ENCODE measurements around the gene RAB40B.
"Not testable (repeated sequence)": the region's sequence is repeated elsewhere in the genome, so short reads cannot be mapped to it uniquely, and the experiment has no call there.

Gene RAB40B, protein sequence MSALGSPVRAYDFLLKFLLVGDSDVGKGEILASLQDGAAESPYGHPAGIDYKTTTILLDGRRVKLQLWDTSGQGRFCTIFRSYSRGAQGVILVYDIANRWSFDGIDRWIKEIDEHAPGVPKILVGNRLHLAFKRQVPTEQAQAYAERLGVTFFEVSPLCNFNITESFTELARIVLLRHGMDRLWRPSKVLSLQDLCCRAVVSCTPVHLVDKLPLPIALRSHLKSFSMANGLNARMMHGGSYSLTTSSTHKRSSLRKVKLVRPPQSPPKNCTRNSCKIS

DNA sequence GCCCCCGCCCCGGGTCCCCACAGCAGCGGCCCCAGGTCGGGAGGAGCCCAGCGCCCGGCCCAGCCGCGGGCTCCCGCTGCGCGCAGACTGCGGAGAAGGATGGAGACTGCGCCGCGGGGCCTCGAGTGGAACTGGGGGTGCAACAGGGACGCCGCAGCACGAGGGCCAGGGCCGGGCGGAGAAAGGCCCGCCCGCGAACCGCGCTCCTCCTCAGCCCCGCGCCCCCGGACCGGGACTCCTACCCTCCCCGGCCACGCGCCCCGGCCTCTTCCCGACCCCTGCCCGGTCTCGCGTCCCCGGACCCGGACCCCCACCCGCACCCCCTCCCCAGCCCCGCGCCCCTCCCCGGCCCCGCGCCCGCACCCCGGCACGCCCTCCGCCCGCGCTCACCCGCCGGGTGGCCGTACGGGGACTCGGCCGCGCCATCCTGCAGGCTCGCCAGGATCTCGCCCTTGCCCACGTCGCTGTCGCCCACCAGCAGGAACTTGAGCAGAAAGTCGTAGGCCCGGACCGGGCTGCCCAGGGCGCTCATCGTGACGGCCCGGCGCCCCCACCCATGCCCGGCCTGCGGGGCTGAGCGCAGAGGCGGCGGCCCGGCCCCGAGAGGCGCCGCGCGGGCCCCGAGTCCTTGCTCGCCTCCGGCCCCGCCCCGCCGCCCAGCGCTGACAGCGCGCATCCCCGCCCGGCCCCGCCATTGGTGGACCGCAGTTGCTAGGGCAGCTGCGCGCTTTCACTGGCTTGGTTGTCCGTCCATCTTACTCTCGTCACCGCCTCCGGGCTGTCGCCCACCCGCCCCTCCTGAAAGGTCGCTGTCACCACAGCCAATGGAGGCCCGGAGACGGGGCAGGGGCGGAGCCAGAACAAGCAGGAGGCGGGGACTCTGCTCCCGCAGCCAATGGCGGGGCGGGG, at the start of gene RAB40B:
Gene RAB40B (minus strand): TSS at position 634 of the 909 bp plus-strand sequence. CDS start 102 bp downstream, at position 532.
- peak; percentile 97 for DNase-seq

DNA sequence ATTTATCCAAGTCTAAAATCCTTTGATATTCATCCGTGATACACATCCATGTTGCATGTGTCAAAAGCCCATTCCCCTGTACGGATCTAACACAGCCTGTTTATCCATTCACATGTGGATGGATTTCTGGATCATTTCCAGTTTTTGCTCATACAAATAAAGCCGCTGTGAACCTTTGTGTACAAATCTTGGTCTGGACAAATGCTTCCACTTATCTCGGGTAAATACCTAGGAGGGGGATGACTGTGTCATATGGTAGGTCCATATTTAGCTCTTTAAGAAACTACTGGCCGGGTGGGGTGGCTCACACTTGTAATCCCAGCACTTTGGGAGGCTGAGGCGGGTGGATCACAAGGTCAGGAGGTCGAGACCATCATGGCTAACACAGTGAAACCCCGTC, 47.0 kb upstream of the RAB40B start:
- DNase-seq, result no peak

DNA sequence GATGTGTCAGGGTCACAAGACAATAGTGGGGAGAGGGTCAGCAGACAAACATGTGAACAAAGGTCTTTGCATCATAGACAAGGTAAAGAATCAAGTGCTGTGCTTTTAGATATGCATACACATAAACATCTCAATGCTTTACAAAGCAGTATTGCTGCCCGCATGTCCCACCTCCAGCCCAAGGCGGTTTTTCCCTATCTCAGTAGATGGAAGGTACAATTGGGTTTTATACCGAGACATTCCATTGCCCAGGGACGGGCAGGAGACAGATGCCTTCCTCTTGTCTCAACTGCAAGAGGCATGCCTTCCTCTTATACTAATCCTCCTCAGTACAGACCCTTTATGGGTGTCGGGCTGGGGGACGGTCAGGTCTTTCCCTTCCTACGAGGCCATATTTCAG, 46.2 kb upstream of the RAB40B start:
- DNase-seq, result not testable (repeated sequence)

DNA sequence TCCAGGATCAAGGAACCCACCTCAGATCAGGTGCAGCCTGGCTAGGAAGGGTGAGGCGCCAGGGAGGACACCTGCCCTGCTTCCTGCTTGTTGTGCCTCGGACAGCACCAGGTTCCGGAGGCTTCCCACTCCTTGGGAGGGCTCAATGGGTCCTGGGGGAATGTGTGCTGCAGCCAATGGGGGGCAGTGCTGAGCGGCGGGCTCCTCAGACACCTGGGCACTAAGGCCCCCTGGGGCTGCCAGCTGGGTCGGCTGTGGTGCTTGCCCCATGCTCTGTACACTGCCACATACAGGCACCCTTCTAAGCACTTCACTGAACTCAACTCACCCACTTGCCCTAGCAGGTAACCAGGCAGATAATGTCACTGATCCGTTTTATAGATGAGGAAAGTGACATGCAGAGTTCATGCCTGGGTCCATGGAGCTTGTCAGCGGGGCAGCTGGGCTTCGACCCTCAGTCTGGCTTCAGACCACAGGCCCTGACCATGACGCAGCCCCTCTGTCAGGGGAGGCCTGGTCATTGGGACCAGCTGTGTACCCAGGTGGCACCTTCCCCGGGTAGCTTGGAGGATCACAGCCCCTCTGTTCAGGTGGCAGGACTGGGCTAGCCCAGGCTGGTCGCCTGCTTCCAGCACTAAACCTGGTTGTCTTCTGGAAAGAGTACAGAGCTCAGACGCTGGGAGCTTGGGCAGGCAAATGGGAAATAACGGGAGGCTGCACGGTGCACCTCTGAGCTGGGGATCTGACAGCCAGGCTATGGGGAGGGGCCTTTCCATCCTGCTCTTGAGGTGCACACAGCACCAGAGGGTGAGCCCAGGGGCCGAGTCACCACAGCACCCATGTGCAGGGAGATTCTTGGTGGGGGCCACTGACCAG, 45.1 kb upstream of the RAB40B start:
- DNase-seq, result no peak

DNA sequence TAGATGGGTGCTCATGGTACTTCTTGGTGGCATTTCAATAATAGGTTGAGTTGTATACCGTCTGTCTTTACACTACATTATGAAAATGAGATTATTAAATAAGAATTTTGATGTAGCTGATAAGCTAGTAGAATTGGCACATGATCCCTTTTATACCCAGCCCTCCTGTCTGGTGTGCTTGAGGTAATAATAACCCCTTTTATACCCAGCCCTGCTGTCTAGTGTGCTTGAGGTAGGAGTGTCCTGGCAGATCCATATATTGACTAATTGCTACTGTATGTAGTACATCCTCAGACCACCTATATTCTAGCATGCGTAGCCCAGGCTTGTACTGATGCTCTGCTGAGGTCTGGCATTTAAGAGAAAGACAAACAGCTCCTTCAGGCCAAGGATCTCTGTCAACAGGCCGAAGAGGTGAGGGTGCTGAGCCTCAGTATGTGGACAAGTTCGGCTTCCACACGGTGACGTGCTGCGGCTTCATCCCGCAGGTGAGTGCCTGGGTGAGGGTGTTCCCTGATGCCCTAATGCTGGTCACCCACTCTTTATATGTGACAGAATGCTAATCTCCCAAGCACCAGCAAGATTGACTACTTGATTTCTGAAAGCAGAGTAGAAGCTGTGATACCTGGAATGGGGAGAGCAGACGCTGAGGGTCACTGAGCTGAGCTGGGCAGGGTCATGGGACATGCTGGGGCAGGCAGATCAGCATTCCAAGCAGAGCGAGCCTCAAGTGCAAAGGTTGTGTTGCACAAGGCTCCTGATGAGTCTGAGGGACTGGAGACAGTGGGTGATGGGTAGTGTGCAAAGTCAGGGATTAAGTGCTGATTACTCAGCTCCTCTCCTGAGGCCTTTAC, 42.6 kb upstream of the RAB40B start:
- DNase-seq, result no peak

DNA sequence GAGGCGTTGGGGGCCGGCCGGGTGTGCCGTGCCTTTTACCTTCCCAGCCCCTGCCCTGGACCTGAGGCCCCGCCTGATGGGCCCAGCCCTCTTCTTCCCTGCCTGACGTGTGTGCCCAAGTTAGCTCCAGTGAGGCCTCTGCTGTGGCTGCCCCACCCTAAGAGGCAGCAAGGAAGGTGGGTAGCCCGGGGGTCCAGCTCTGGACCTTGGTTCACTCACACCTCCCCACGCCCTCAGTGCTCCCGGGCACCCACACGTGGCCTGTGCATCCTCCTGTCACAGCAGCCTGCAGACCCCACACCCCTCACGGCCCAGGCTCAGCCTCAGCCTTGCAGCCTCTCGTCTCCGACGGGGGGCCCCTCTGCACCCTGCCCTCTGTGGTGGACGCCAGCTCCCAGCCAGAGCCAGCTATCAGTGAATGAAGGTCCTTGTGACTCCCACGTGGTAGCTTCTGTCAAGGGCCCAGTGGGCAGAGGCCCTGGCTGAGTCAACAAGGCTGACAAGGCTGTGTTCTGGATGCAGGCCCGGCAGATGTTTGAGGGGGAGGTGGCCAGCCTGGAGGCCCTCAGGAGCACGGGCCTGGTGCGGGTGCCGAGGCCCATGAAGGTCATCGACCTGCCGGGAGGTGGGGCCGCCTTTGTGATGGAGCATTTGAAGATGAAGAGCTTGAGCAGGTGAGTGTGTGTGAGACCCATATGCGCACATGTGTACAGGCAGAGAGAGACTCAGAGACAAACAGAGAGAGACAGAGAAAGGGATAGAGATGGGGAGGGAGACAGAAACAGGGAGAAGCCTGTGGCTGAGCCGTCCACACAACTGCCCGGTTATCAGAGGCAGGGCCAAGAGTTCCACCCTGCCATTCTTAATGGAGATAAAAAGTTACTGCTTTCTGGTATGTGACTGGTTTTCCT, 39.7 kb upstream of the RAB40B start:
- DNase-seq, result no peak

DNA sequence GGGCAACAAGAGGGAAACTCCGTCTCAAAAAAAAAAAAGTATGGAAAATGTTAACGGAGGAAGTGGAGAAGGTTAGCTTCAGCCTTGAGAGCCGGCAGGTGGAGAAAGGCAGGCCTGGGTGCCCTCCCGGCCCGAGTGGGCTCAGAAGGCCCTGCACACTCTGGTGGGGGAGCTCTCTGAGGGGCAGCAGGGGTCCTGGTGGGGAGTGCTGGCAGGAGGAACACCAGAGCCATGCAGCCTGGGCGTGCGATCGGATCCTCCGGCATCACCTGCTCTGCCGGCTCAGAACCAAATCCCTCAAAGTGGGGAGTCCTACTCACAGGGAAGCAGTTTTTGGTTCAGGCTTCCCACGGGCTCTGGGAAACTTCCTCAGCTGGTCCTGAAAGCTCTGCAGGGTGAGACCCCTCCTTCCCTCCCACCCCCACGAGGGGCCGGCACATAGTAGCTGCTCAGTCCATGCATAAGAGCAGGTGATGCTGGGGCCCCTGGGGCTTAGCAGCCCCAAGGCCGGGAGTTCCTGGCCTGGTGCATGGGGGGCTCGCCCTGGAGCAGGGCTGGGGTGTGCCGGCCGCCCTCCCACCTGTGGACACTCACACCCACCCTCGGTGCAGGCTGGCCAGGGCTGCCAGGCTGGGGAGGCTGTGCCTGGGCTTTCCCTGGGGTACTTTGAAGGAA, 38.1 kb upstream of the RAB40B start:
- DNase-seq, result no peak

DNA sequence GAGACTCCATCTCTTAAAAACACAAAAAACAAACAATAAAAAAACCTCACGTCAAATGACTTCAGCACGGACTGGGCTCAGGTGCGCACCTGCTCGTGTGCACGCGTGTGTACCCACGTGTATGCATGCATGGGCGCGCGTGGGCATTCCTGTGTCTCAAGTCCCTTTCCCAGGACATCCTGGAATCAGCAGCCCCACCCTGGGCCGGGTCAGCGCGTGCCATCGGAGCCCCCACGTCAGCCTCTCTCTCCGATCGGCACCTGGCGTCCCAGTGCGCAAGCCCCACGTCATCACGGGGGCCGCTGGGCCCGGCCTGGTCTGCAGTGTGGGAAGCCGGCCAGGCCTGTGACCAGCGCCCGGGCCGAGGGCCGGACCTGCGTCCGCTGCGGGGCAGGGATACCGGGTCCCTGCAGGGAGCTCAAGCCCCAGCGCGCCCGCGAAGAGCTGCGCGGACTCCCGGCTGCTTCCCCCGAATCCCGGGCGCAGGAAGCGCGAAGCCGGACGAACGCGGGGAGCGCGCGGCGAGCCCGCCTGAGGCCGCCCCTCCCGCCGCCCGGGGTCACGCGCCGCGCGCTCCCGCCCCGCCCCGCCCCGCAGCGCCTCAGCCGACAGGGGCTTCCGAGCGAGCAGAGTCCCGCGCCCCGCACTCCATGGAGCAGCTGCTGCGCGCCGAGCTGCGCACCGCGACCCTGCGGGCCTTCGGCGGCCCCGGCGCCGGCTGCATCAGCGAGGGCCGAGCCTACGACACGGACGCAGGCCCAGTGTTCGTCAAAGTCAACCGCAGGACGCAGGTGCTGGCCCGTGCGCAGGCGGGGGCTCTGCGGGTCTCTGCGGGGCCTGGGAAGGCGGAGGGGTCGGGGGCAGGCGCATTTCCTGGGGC, 36.7 kb upstream of the RAB40B start, which contains the start of gene FN3K:
Gene FN3K (plus strand): TSS at position 629 of the 880 bp plus-strand sequence. CDS start 22 bp downstream, at position 651.
- peak; percentile 45 for DNase-seq

DNA sequence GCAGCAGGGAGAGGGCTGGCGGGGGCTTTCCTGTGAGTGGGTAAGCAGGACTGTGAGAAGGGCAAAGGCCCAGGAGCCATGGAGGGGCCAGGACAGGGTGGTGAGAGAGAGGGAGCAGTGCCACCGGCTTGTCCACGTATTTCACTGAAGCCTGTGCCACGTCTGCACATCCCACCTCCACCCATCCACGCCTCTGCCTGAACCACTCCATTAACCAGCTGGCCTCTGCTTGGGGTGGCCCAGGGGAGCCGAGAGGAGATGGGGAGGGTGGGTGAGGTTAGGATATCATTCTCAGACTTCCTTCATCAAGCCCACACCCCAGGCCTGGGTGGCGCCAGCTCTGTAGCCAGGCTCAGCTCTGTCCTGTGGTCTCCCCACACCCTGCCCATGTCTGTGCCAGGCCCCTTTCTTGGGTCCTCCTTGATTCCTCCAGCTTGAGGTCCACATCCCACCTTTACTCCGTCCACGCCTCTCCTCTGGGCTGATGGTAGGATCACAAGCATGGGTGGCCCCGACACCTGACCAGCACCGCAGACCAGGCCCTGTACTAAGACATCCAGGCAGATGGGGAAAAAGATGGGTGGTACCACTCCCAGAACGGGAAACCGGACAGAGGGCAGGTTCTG, 33.7 kb upstream of the RAB40B start:
- DNase-seq, result no peak

DNA sequence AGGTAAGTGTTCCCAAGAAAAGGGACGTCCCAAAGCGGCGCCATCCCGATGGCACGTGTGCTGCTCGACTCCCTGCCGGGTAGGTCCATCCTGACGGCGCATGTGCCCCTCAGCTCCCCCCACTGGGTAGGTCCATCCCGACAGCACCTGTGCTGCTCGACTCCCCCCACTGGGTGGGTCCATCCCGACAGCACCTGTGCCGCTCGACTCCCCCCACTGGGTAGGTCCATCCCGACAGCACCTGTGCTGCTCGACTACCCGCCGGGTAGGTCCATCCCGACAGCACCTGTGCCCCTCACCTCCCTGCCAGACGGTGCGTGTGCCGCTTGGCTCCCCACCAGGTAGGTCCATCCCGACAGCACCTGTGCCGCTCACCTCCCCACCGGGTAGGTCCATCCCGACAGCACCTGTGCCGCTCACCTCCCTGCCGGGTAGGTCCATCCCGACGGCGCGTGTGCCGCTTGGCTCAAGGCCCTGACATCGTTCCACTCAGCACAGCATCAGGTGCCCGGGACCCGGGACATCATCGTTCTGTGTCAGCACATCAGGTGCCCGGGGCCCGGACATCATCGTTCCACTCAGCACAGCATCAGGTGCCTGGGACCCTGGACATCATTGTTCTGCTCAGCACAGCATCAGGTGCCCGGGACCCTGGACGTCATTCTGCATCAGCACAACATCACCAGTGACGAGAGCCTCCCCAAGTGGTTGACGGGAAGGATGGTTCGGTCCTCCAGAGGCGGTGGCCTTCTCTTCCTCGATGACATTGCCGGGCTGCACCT, 31.2 kb upstream of the RAB40B start:
- DNase-seq, result no peak

DNA sequence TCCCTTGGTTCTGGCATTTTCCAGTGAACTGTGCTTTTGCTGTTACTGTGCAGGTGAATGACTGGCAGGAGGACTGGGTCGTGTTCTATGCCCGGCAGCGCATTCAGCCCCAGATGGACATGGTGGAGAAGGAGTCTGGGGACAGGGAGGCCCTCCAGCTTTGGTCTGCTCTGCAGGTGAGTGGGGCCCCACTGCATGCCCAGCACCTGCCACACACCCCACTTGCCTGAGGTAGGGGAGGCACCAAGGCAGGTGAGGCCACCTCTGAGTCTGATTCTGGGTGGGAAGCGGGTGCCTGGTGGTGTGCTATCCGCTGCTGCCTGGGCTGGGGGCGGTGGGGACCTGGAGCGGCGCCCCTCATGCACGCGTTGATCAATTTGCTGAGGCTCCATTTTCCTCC, 27.9 kb upstream of the RAB40B start:
- no peak for DNase-seq

DNA sequence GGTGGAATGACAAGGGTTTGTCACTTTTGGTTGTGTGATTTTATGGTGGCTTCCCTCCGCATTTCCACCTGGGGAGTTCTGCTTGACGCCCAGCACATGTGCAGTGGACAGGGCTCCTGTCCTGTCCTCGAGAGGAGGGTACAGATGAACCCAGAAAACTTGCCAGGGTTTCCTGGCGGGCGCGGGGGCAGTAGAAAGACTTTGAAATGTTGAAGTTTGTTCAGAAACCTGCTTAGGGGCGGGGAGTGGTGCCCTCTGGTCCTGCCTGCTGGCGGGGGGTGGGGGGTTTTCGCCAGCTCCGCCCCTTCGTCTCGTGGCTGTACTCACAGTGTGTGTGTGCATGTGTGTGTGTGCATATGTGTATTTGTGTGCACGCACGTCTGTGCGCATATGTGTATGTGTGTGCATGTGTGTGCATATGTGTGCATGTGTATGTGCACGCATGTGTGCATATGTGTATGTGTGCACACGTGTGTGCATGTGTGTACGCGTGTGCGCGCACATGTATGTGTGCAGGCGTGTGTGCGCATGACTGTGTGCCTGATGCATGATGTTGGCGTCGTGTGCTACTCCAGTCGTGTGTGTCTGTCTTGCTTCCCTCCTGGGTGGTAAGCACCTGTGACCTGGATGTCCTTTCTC, 24.8 kb upstream of the RAB40B start:
- no peak for DNase-seq

DNA sequence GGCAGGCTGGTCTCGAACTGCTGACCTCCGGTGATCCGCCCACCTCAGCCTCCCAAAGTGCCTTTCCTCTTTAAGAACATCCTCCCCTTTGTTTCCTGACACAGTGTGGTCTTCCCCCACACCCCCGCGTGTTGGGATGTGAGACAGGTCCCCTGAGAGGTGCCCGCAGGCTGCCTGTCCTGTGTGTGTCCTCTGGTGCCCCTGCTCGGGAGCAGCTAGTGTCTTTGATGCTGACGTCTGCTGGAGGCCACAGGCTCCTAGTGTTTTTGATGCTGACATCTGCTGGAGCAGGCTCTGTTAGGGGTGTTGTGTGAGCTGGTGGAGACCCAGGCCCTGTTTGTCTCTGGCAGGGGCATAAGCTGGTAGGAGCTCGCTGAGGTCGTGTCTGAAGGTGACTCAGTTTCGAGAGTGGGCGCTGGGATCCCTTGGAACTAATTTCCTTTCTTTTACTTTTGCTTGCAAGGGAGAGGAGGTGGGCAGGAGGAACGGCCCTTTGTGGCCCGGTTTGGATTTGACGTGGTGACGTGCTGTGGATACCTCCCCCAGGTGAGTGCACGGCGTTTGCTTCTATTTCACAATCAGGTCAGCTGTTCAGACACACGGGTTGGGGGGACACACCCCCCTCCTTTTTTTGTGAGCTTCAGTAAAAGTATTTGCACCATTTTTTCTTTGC, 24.0 kb upstream of the RAB40B start:
- DNase-seq, result no peak

DNA sequence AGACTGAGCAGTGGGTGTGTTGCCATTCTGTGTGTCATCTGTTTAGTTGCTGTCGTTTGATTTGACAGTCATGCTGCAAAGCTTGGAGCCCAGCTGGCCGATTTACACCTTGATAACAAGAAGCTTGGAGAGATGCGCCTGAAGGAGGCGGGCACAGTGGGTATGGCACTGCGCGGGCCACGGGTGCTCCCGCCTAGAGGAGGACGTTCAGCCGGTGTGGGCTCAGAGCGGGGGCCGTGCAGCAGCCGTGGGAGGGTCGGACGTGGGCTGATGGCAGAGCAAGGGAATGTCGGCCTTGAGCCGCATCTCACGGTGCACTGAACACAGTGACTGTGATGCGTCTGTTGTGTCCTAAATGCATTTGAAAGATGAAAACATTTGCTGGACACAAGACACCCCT, 21.7 kb upstream of the RAB40B start:
- DNase-seq, result no peak

DNA sequence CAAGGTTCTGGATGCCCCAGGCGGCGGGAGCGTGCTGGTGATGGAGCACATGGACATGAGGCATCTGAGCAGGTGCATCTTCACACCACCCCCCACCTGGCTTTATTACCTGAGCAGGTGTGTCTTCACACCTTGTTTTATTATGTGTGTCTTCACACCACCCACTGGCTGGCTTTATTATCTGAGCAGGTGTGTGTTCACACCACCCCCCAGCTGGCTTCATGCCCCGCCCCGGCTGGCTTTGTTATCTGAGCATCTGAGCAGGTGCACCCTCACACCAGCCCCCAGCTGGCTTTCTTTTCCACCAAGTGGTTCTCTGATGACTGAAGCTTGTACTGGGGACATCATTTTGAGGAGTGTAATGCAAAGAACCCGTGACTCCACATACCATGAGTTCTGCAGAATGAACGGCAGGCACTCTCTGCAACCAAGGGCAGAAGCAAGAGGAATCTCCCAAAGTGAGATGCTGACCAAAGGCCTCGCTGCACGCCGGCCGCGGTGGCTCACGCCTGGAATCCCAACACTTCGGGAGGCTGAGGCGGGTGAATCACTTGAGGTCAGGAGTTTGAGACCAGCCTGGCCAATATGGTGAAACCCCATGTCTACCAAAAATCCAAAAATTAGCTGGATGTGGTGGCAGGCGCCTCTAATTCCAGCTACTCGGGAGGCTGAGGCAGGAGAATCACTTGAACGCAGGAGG, 20.6 kb upstream of the RAB40B start:
- DNase-seq, result no peak

All from NCI-H526 treated with DMSO at 0.1 percent for 48 hours (cell line).